Caco-2 (cell line): Measurements from ENCODE around the gene SHMT2. TPM values are rescaled to one million over a fixed set of nuclear protein-coding genes. Genes with fewer than 3 reads are reported as not detected.

ENCODE experiments used
- BruUV-seq: library from RNA; stranded (reverse); fragments of 400-500 nt; replicated peaks from 2 replicates; lab custom pipeline; 2021; lab: Mats Ljungman, UMichigan
- CTCF ChIA-PET: fragments of 300-600 bp; sonication (Branson Sonifier 250); formaldehyde crosslinking; loops from one replicate; lab custom pipeline; 2022; ENCODE audit warnings: antibody characterized with exemption; lab: Charles Lee
- POLR2A ChIA-PET: fragments of 300-600 bp; sonication (Branson Sonifier 250); formaldehyde crosslinking; loops from one replicate; lab custom pipeline; 2022; ENCODE audit warnings: antibody characterized with exemption; lab: Charles Lee
- DNase-seq, 2 experiments: peaks; one replicate each; pipeline versions ENCODE4 v3.0.0 to v3.0.0-alpha.2; 2020 to 2022
- H3K27me3 ChIP-seq: replicated peaks from 2 replicates; pipeline ENCODE4 v1.6.0; 2011; ENCODE audit warnings: low read length; ENCODE audit not compliant: control insufficient read depth, insufficient read depth
- H3K36me3 ChIP-seq: 2 replicates; pipeline ENCODE4 v1.5.1; 2011; ENCODE audit warnings: low read length; ENCODE audit not compliant: control insufficient read depth, insufficient read depth
- H3K4me1 ChIP-seq: fragments of 250-450 bp; sonication (Bioruptor Pico); 2 replicates; pipeline ENCODE4 v1.5.1; 2020; ENCODE audit warnings: mild to moderate bottlenecking
- H3K4me3 ChIP-seq: 2 replicates; pipeline ENCODE4 v1.5.1; 2011; ENCODE audit warnings: low read depth, mild to moderate bottlenecking, control low read depth, low read length
- H3K9me3 ChIP-seq: fragments of 250-450 bp; sonication (Bioruptor Pico); 2 replicates; pipeline ENCODE4 v1.5.1; 2020; ENCODE audit warnings: mild to moderate bottlenecking, moderate library complexity
- H3K27ac Mint-ChIP-seq: one replicate; pipeline ENCODE4 v1.8.0; 2022; ENCODE audit warnings: mixed read lengths; ENCODE audit not compliant: unreplicated experiment
- H3K27me3 Mint-ChIP-seq: one replicate; pipeline ENCODE4 v1.8.0; 2022; ENCODE audit warnings: mixed read lengths; ENCODE audit not compliant: insufficient read depth, unreplicated experiment
- H3K36me3 Mint-ChIP-seq: one replicate; pipeline ENCODE4 v1.8.0; 2022; ENCODE audit warnings: mild to moderate bottlenecking, mixed read lengths; ENCODE audit not compliant: insufficient read depth, unreplicated experiment
- H3K4me1 Mint-ChIP-seq: one replicate; pipeline ENCODE4 v1.8.0; 2022; ENCODE audit warnings: low read depth, mixed read lengths; ENCODE audit not compliant: unreplicated experiment
- H3K4me3 Mint-ChIP-seq: one replicate; pipeline ENCODE4 v1.8.0; 2022; ENCODE audit warnings: mild to moderate bottlenecking, moderate library complexity, mixed read lengths; ENCODE audit not compliant: unreplicated experiment
- H3K9me3 Mint-ChIP-seq: one replicate; pipeline ENCODE4 v1.8.0; 2022; ENCODE audit warnings: mixed read lengths; ENCODE audit not compliant: unreplicated experiment
- CTCF ChIP-seq, 2 experiments: fragments of 200-600 bp in 1 of 2; IDR thresholded peaks; 1 replicate in 1 of 2; 2 replicates in 1 of 2; pipeline versions ENCODE4 v1.5.1 to v1.8.0; 2011 to 2022; ENCODE audit warnings: antibody characterized with exemption in 1 of 2, control low read depth in 1 of 2, inconsistent platforms in 1 of 2, low read depth in 1 of 2, low read length in 1 of 2, mild to moderate bottlenecking in 1 of 2, moderate library complexity in 1 of 2; ENCODE audit not compliant: insufficient read depth in 1 of 2, severe bottlenecking in 1 of 2, unreplicated experiment in 1 of 2
- intact Hi-C: fragments of 100-400 bp; cut with micrococcal nuclease; formaldehyde crosslinking; loops from one replicate; pipeline ENCODE4 v1.10.0; 2022; ENCODE audit not compliant: unreplicated experiment
- total RNA-seq: library from RNA; stranded (reverse); gene quantifications from 2 replicates; pipeline ENCODE4 v1.2.3, GENCODE V29; 2022

Gene SHMT2
- total RNA-seq, 1 experiment from 2014 or later = 466 TPM

GRCh38 chr12:57187222-57188089, 42.1 kb upstream of the SHMT2 start:
- DNase-seq = no peak
- no peaks in the 10 kb centered on the region for H3K27me3 Mint-ChIP-seq
- CTCF ChIA-PET = interaction anchor here (0.6 to 0.7 kb wide), 2 partner anchors 36 to 60 kb away, joined by 3 read pairs; no protein-coding TSS in a partner anchor
- no peak overlapping the region for H3K4me3 Mint-ChIP-seq
- H3K4me3 ChIP-seq = no peak overlapping the region
- POLR2A ChIA-PET = no interaction called here
- H3K9me3 ChIP-seq = no peaks in the 10 kb centered on the region
- no peaks in the 10 kb centered on the region for H3K9me3 Mint-ChIP-seq
- H3K4me1 ChIP-seq = no peaks in the 10 kb centered on the region
- H3K27me3 ChIP-seq = no peaks in the 10 kb centered on the region
- no peak overlapping the region for H3K27ac Mint-ChIP-seq
- H3K36me3 Mint-ChIP-seq = peaks cover 62% of the 10 kb centered on the region
- H3K4me1 Mint-ChIP-seq = peaks cover 9% of the 10 kb centered on the region
- intact Hi-C loops = no loop called here
- TF ChIP-seq CTCF (IDR thresholded peaks at IDR 0.05; ENCODE audit: insufficient read depth in 1 of 2, low read depth in 1 of 2, low read length in 1 of 2, severe bottlenecking in 1 of 2, unreplicated experiment in 1 of 2) = no peak
- no TSS peak for BruUV-seq
- H3K36me3 ChIP-seq = peaks cover 5% of the 10 kb centered on the region

GRCh38 chr12:57188090-57188425, 41.5 kb upstream of the SHMT2 start:
- no peak overlapping the region for H3K4me3 Mint-ChIP-seq
- Histone ChIP-seq H3K36me3 (peaks cover 5% of the 10 kb centered on the region), H3K9me3 (no peaks in the 10 kb centered on the region), H3K4me1 (no peaks in the 10 kb centered on the region), H3K4me3 (no peak overlapping the region), H3K27me3 (no peaks in the 10 kb centered on the region)
- CTCF ChIA-PET = interaction anchor here (0.6 kb wide), 1 partner anchor 36 kb away, joined by 3 read pairs; no protein-coding TSS in a partner anchor
- POLR2A ChIA-PET = no interaction called here
- H3K4me1 Mint-ChIP-seq = peaks cover 3% of the 10 kb centered on the region
- DNase-seq = no peak
- peaks cover 60% of the 10 kb centered on the region for H3K36me3 Mint-ChIP-seq
- BruUV-seq = no TSS peak
- H3K27me3 Mint-ChIP-seq = no peaks in the 10 kb centered on the region
- TF ChIP-seq CTCF (IDR thresholded peaks at IDR 0.05; ENCODE audit: insufficient read depth in 1 of 2, low read depth in 1 of 2, low read length in 1 of 2, severe bottlenecking in 1 of 2, unreplicated experiment in 1 of 2) = no peak
- H3K9me3 Mint-ChIP-seq = no peaks in the 10 kb centered on the region
- intact Hi-C loops = no loop called here
- no peak overlapping the region for H3K27ac Mint-ChIP-seq

- no peak overlapping the region for H3K4me3 ChIP-seq
- BruUV-seq = no TSS peak
- no peak for TF ChIP-seq CTCF (IDR thresholded peaks at IDR 0.05; ENCODE audit: insufficient read depth in 1 of 2, low read depth in 1 of 2, low read length in 1 of 2, severe bottlenecking in 1 of 2, unreplicated experiment in 1 of 2)
- peaks cover 8% of the 10 kb centered on the region for H3K36me3 ChIP-seq
- Mint-ChIP-seq H3K4me3 (no peak overlapping the region), H3K9me3 (no peaks in the 10 kb centered on the region), H3K4me1 (no peaks in the 10 kb centered on the region), H3K27ac (no peak overlapping the region), H3K36me3 (peaks cover 42% of the 10 kb centered on the region), H3K27me3 (no peaks in the 10 kb centered on the region)
- H3K27me3 ChIP-seq = no peaks in the 10 kb centered on the region
- ChIA-PET CTCF (interaction anchor here (0.8 kb wide), 1 partner anchor 62 kb away, joined by 3 read pairs; no protein-coding TSS in a partner anchor), POLR2A (no interaction called here)
- no peaks in the 10 kb centered on the region for H3K9me3 ChIP-seq
- intact Hi-C loops = no loop called here
- no peaks in the 10 kb centered on the region for H3K4me1 ChIP-seq
- DNase-seq = no peak
Measured at GRCh38 chr12:57190037-57190436, 39.5 kb upstream of the SHMT2 start.
